Fibroblast of skin of right quadriceps (primary cell): Measurements from ENCODE around the gene PTGDS.

Experiments used
- DNase-seq: peaks from one replicate; pipeline ENCODE4 v3.0.0-alpha.2; 2013

The PTGDS gene

DNA sequence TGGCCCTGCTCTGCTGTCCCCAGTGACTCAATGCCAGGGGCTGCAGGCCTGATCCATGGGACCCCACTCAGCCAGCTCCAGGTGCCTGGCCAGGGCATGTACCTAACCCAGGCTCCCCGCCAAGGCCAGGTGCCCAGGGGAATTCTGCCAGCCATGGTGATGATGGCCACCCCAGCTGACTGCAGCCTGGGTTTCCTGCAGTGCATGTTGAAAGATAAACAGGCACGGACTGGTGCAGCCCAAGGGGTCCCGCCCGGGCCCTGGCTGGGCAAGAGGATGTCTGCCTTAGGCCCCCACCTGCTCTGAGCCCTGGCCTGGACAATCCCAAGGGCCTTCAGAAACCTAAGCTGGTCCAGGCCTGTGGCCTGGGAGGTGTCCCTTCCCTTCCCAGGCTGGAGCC is 49.5 kb downstream of the PTGDS start:
- no peak for DNase-seq

DNA sequence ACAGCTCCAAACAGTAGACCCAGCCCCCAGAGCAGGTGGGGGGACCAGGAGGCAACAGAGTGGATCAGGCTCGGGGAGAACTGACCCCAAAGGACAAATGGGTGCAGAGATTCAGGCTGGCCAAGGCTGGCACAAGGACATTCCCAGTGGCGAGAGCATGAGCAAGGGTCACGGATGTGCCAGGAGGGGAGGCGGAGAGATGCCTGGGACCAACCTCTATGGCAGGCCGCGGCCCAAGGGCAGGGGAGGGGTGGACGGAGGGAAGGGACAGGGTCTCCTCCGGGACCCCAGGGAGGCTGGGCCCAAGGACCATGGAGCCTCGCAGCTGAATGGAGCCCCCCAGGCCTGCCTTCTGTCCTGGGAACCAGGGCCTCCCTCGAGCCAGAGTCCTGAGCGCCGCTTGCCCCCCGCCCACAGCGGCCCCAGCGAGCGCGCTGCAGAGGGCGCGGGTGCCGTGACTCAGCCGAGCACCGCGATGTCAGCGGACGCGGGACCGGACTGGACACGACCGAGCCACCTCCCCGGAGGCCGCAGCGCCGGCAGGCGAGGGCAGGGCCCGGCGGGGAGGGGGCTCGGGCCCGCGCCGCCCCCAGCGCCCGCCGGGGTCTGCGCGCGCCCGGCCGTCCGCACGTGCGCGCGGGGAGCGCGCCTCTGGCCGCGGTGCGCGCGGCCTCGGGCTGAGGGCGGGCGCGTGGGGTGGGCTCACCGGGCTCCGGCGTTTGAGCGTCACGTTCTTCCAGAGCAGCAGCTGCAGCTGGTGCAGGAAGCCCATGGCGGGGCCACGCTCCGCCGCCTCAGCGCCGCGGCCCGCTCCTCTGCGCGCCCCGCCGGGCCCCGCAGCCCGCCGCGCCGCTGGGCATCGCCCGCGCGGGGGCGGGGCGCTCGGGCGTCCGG is 50.3 kb downstream of the PTGDS start, which contains the start of gene ABCA2:
TSS of gene ABCA2 (minus strand) at position 869 of the 894 bp plus-strand sequence. CDS start at position 772, 97 bp downstream.
- no peak for DNase-seq

DNA sequence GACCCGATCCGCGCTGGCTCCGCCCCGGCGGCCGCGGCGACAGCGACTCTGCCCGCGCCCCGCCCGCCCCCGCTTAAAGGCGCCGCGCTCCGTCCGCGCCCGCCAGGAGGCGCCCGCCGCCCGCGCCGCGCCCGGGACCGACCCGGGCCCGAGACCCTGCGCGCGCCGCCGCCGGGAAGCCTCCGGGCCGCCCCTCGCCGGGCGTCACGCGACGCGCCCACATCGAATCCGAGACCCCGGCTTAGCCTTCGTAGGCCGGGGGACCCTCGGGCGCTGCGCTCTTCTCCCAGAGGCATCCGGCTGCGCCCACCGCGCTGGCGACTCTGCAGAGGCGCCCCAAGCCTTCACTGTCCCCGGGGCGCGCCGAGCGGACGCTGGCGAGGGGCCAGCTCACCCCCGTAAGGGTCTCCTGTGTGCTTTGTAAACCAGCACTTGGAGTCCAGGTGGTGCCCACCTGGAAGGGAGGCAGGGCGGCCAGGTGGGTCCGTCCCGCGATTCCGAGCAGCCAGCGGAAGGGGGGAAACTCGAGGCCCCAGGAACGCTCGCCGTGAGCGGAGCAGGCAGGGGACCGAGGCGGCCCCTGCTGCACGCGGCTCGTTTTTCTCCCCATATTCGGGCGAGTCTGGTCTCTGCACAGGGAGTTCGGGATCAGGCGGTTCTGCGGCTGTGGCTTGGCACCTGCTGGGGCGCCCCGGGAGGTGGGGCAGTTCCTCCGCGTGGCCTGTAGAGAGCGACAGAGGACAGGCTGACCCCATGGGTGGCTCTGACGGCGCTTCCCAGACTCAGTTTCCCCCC is 51.2 kb downstream of the PTGDS start:
- DNase-seq = peak; percentile 31

DNA sequence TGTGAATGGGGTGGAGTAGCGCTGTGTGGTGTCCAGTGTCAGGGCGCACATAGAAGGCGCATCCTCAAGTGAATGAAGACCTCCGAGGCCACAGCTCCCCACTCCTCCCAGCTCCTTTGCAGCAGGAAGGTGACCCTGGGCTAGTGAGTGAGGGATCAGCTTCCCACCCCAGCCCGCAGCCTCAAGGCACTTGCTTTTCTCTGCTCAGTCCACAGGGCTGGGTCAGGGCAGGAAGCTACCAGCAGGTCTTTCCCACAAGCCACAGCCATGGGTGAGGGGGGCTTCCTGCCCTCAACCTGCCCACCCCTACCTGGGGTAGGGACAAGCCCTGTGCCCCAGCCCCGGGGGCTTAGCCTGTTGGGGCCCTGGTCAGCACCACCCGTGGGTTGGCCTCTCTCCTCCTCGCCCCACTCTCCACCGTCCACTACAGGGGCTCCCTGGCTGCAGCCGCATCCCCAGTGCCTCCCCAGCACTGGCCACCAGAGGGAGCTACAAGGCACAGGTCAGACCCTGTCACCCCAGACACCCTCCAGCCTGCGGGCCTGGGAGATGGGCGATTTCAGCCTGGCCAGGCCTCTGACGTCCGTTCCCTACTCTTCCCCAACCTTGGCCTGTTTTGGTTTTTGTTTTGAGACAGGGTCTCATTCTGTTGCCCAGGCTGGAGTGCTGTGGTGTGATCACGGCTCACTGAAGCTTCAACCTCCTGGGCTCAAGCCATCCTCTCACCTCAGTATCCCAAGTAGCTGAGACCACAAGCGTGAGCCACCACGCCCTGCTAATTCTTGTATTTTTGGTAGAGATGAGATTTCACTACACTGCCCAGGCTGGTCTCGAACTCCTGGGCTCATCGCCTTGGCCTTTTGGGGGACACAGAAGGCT is 52.0 kb downstream of the PTGDS start:
- DNase-seq = peak; percentile 25

DNA sequence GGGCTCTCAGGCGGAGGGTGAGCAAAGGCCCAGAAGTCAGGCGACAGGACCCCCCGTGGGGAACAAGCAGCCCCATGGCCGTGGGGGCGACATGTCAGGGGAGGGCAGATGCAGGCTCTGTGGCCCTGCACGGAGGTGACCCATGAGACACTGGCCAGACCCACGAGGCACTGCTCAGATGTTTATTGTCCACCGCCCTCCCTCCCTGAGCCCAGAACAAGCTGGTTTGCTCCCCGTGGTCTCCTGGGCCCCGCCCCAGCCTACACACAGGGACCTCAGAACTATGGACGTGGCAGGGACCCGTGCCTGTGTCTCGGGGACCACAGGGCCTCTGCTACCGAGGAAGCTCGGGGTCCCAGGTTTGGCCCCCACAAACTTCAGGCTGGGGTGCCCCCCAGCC is 52.7 kb downstream of the PTGDS start:
- DNase-seq = no peak

DNA sequence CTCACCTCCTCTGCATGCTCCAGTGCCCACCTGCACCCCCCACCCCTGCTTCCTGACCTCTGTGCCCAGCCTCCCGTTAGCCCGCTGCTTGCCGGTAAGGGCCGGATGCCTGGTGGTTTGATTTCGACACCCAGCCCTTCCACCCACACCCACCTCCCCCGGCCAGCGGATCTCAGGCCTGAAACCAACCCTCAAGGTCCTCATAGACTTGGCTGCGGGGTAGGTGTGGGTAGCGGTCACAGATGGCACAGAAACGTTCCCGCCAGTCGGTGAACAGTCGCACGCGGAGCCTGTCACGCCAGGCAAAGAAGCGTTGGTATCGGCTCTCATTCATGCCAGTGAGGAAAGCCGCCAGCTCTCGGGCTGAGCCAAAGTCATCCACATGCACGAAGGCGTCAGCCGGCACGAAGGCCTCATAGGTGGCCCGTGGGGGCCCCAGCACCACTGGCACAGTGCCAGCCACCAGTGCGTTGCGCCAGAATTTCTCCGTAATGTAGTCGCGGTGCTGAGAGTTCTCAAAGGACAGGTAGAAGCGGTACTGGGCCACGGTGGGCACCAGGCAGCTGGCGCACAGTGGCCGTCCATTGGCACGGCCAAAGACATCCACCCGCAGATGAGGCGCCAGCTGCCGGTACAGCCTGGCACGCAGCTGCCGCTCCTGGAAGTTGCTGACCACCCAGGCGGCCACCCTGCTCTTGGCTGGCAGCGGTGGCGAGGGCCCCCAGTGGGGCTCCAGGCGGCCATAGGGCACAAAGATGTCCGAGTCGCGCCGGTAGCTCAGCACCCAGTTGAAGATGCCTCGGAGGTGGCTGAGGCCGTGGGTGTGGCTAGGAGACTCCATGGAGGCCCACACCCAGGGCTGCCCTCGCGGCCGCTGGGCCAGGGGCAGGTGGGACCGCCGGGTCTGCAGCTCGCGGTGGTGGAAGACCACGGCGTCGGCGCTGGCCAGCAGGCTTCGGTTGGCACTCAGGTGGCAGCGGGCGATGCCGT is 53.5 kb downstream of the PTGDS start:
- DNase-seq = no peak
